Kidney (tissue), 22 donors: Measurements from ENCODE around the gene SH3BP4. TPM values are rescaled to one million over a fixed set of nuclear protein-coding genes. Genes with fewer than 3 reads are reported as not detected.

ENCODE experiments used
- DNase-seq, 5 donors: peaks; one replicate each; pipeline ENCODE4 v3.0.0-alpha.2; 2013 to 2020
- FAIRE-seq: peaks from 2 replicates; lab custom pipeline; 2012; peaks lifted over from hg19 to GRCh38; lab: Jason Lieb, UNC
- H3K27ac ChIP-seq, 2 donors: one replicate each; pipeline ENCODE4 v1.7.0; 2013; ENCODE audit warnings: low read depth in 2 of 2, low read length in 2 of 2, inconsistent platforms in 1 of 2
- H3K27me3 ChIP-seq: one replicate; pipeline ENCODE4 v1.7.1; 2013; ENCODE audit warnings: low read length, inconsistent platforms; ENCODE audit not compliant: control insufficient read depth, insufficient read depth
- H3K36me3 ChIP-seq, 3 donors: one replicate each; pipeline versions ENCODE4 v1.7.0 to v1.7.1; 2013; ENCODE audit warnings: low read length in 3 of 3, control low read depth in 1 of 3, inconsistent platforms in 1 of 3; ENCODE audit not compliant: insufficient read depth in 3 of 3, control insufficient read depth in 2 of 3
- H3K4me1 ChIP-seq, 3 donors: one replicate each; pipeline versions ENCODE4 v1.7.0 to v1.7.1; 2013; ENCODE audit warnings: low read length in 3 of 3, inconsistent platforms in 1 of 3, low read depth in 1 of 3; ENCODE audit not compliant: control insufficient read depth in 2 of 3, insufficient read depth in 2 of 3
- H3K4me3 ChIP-seq, 3 donors: one replicate each; pipeline versions ENCODE4 v1.7.0 to v1.8.1; 2013; ENCODE audit warnings: low read length in 3 of 3, control low read depth in 1 of 3, inconsistent platforms in 1 of 3
- H3K9ac ChIP-seq, 3 donors: one replicate each; pipeline versions ENCODE4 v1.7.0 to v1.7.1; 2013; ENCODE audit warnings: low read length in 3 of 3, control low read depth in 1 of 3, inconsistent platforms in 1 of 3
- H3K9me3 ChIP-seq, 3 donors: one replicate each; pipeline versions ENCODE4 v1.7.0 to v1.7.1; 2013; ENCODE audit warnings: low read length in 3 of 3, control low read depth in 1 of 3, inconsistent platforms in 1 of 3; ENCODE audit not compliant: control insufficient read depth in 2 of 3, insufficient read depth in 1 of 3
- intact Hi-C: fragments of 100-400 bp; cut with DNase I; formaldehyde crosslinking; loops from one replicate; pipeline ENCODE4 v1.11.1; 2022
- long read RNA-seq, 10 donors: library from polyadenylated mRNA in 1 of 10; unstranded in 1 of 10; transcript quantifications; one replicate each; pipeline ENCODE4 v2.0.0 and lab custom pipeline, GENCODE V29; 2021 to 2026
- polyA plus RNA-seq: library from polyadenylated mRNA; stranded (reverse); fragments of 350-450 nt; fragmentation: Illumina TruSeq; extraction: RNeasy Lipid Tissue Mini Kit (QIAGEN cat#74804); gene quantifications from one replicate; pipeline ENCODE4 v1.2.3, GENCODE V29; 2014; ENCODE audit warnings: low read depth, low replicate concordance; ENCODE audit not compliant: insufficient read depth
- total RNA-seq: library from RNA; stranded (reverse); fragmentation: NEBNext Ultra II Directional; extraction: Animal tissue kit (Norgen Biotek cat#: 25700); gene quantifications from one replicate; pipeline ENCODE4 v1.2.1, GENCODE V29; 2021
- TF ChIP-seq, protein P1 (sequence below): IDR thresholded peaks from 3 replicates; pipeline ENCODE4 v1.5.1; 2012; ENCODE audit warnings: mild to moderate bottlenecking, moderate library complexity, borderline replicate concordance; ENCODE audit not compliant: insufficient read depth; ENCODE audit errors: extremely low read depth
- donor health status: control.
- donor health status: control.
- donor health status: control.
- donor health status: control.
- donor health status: control.
- donor health status: DM: yes; HTN: yes; CAD: no.
- donor health status: Normal renal cell carcinoma (clear cell type).

Gene SH3BP4, protein sequence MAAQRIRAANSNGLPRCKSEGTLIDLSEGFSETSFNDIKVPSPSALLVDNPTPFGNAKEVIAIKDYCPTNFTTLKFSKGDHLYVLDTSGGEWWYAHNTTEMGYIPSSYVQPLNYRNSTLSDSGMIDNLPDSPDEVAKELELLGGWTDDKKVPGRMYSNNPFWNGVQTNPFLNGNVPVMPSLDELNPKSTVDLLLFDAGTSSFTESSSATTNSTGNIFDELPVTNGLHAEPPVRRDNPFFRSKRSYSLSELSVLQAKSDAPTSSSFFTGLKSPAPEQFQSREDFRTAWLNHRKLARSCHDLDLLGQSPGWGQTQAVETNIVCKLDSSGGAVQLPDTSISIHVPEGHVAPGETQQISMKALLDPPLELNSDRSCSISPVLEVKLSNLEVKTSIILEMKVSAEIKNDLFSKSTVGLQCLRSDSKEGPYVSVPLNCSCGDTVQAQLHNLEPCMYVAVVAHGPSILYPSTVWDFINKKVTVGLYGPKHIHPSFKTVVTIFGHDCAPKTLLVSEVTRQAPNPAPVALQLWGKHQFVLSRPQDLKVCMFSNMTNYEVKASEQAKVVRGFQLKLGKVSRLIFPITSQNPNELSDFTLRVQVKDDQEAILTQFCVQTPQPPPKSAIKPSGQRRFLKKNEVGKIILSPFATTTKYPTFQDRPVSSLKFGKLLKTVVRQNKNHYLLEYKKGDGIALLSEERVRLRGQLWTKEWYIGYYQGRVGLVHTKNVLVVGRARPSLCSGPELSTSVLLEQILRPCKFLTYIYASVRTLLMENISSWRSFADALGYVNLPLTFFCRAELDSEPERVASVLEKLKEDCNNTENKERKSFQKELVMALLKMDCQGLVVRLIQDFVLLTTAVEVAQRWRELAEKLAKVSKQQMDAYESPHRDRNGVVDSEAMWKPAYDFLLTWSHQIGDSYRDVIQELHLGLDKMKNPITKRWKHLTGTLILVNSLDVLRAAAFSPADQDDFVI
- total RNA-seq (52.9 TPM), polyA plus RNA-seq (20.0 TPM)
- long read RNA-seq, donor 1, full-length matches to known transcripts, result 5 of 11 reads
- long read RNA-seq, donor 1, partial matches to known transcripts, result 6 of 11 reads
- long read RNA-seq, donor 1, other reads (novel, unspliced or antisense), result 0 of 11 reads
- long read RNA-seq, donor 2, full-length matches to known transcripts, result 3 of 38 reads
- long read RNA-seq, donor 2, partial matches to known transcripts, result 35 of 38 reads
- long read RNA-seq, donor 2, other reads (novel, unspliced or antisense), result 0 of 38 reads
- long read RNA-seq, donor 3, full-length matches to known transcripts, result 4 of 11 reads
- long read RNA-seq, donor 3, partial matches to known transcripts, result 7 of 11 reads
- long read RNA-seq, donor 3, other reads (novel, unspliced or antisense), result 0 of 11 reads
- long read RNA-seq, donor 4, full-length matches to known transcripts, result 3 of 3 reads
- long read RNA-seq, donor 4, partial matches to known transcripts, result 0 of 3 reads
- long read RNA-seq, donor 4, other reads (novel, unspliced or antisense), result 0 of 3 reads
- long read RNA-seq, donor 5, result 0 reads
- long read RNA-seq, donor 6, result 0 reads
- long read RNA-seq, donor 7, full-length matches to known transcripts, result 4 of 51 reads
- long read RNA-seq, donor 7, partial matches to known transcripts, result 43 of 51 reads
- long read RNA-seq, donor 7, other reads (novel, unspliced or antisense), result 4 of 51 reads
- long read RNA-seq, donor 8, partial matches to known transcripts, result 7 of 8 reads
- long read RNA-seq, donor 8, other reads (novel, unspliced or antisense), result 0 of 8 reads
- long read RNA-seq, donor 9, partial matches to known transcripts, result 10 of 10 reads
- long read RNA-seq, donor 9, other reads (novel, unspliced or antisense), result 0 of 10 reads
- long read RNA-seq, donor 10, partial matches to known transcripts, result 31 of 31 reads
- long read RNA-seq, donor 10, other reads (novel, unspliced or antisense), result 0 of 31 reads

DNA sequence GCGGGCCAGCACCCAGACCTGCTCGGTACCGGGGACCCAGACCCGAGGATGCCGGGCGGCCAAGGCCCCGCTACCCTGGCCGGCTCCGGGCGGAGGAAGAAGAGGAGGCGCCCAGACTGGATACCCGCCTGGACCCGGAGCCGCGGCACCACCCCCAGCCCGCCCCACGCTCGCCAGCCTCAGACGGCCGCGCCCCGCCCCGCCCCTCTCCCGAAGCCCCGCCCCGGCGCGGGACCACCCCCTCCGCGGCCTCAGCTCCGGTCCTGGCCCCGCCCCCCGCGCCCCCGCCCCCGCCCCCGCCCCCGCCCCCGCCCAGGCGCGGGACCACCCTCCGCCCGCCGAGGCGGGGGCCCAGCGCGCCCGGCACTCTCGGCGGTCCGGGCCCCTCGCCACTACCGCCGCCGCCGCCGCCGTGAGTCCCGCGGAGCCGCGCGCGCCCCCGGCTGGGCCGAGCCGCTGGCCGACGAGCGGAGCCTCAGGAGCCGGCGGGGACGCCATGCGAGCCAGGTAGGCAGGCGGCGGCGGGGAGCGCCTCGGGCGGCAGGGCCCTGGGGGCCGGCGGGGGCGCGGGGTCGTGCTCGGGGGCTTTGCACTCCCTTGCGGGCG is at the start of gene SH3BP4:
TSS of gene SH3BP4 (plus strand) at position 354 of the 606 bp plus-strand sequence. CDS start 82,986 bp downstream, outside the sequence.
- H3K9me3 ChIP-seq, result no peaks in the 10 kb centered on the region
- H3K4me3 ChIP-seq, result peak within 1 kb of the TSS; percentile 59 to 70 (median 62)
- H3K27me3 ChIP-seq, result no peaks in the 10 kb centered on the region
- DNase-seq (peak; percentile 88 to 95 (median 93)), FAIRE-seq (no peak)
- peak within 1 kb of the TSS; percentile 43 to 72 (median 50) for H3K9ac ChIP-seq
- no peaks in the 10 kb centered on the region for H3K36me3 ChIP-seq
- intact Hi-C loops, result no loop called here
- H3K4me1 ChIP-seq, result peaks cover 0 to 10% (median 3%) of the 10 kb centered on the region in 3 donors
- TF ChIP-seq, protein P1, sequence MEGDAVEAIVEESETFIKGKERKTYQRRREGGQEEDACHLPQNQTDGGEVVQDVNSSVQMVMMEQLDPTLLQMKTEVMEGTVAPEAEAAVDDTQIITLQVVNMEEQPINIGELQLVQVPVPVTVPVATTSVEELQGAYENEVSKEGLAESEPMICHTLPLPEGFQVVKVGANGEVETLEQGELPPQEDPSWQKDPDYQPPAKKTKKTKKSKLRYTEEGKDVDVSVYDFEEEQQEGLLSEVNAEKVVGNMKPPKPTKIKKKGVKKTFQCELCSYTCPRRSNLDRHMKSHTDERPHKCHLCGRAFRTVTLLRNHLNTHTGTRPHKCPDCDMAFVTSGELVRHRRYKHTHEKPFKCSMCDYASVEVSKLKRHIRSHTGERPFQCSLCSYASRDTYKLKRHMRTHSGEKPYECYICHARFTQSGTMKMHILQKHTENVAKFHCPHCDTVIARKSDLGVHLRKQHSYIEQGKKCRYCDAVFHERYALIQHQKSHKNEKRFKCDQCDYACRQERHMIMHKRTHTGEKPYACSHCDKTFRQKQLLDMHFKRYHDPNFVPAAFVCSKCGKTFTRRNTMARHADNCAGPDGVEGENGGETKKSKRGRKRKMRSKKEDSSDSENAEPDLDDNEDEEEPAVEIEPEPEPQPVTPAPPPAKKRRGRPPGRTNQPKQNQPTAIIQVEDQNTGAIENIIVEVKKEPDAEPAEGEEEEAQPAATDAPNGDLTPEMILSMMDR, result no peak
- H3K27ac ChIP-seq, result peak within 1 kb of the TSS; percentile 82 to 86

DNA sequence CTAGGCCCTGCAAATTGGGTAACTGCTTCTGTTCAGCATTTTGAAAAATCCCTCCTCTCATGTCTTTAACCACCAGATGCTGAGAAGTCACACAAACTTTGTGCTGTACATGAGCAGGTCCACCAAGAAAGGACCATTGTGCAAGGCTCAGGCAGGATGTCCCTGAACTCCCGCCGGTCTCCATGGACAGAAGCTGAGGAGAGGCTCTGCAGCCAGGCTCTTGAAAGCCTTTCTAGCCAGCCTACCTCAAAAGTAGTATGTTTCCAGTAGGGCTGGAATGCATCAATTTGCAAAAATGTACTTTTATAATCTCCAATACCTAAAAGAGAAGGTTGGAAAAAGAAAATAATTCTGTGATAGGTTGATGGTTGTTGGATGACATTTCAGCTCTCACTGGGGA is 47.0 kb upstream of the SH3BP4 start:
- Histone ChIP-seq H3K9ac (no peak overlapping the region), H3K4me3 (no peak overlapping the region), H3K36me3 (no peaks in the 10 kb centered on the region), H3K9me3 (no peaks in the 10 kb centered on the region), H3K27me3 (no peaks in the 10 kb centered on the region), H3K27ac (no peak overlapping the region), H3K4me1 (no peaks in the 10 kb centered on the region)
- DNase-seq (no peak), FAIRE-seq (no peak)
- intact Hi-C loops, result no loop called here
- TF ChIP-seq, protein P1, result no peak
